Psoas muscle (tissue), 8 donors: ENCODE data around the gene NUP54. TPM values are rescaled to one million over a fixed set of nuclear protein-coding genes. Genes with fewer than 3 reads are reported as not detected.

ENCODE experiments used
- ATAC-seq, 4 donors: fragments of 200-7000 bp; cut with Tn5 transposase; one replicate each; pipeline ENCODE4 v1.9.1; 2020; ENCODE audit warnings: moderate library complexity in 3 of 4, mild to moderate bottlenecking in 2 of 4
- DNase-seq, 2 donors: peaks; one replicate each; pipeline ENCODE4 v3.0.0-alpha.2; 2020
- H3K27ac ChIP-seq: fragments of 200-600 bp; one replicate; pipeline ENCODE4 v1.8.0; 2022
- H3K27me3 ChIP-seq, 3 donors: fragments of 200-600 bp in 1 of 3; one replicate each; pipeline versions ENCODE4 v1.6.1 to v1.8.0; 2013 to 2022; ENCODE audit warnings: low read length in 2 of 3, mild to moderate bottlenecking in 2 of 3, moderate library complexity in 1 of 3; ENCODE audit not compliant: insufficient read depth in 3 of 3
- H3K36me3 ChIP-seq, 2 donors: fragments of 200-600 bp in 1 of 2; one replicate each; pipeline versions ENCODE4 v1.6.1 to v1.8.0; 2013 to 2022; ENCODE audit warnings: low read depth in 1 of 2, mild to moderate bottlenecking in 1 of 2, moderate library complexity in 1 of 2; ENCODE audit not compliant: insufficient read depth in 1 of 2
- H3K4me1 ChIP-seq: fragments of 200-600 bp; one replicate; pipeline ENCODE4 v1.8.0; 2022
- H3K4me3 ChIP-seq: fragments of 200-600 bp; one replicate; pipeline ENCODE4 v1.8.0; 2022; ENCODE audit warnings: mild to moderate bottlenecking
- H3K9me3 ChIP-seq: fragments of 200-600 bp; one replicate; pipeline ENCODE4 v1.8.0; 2022
- WGBS, 3 donors: extraction: QIAGEN DNeasy Blood & Tissue Kit; methylation state at CpG; one replicate each; pipeline versions ENCODE4 v1.1.6 to v1.1.7; 2013; 5-methylcytosine and 5-hydroxymethylcytosine counted together
- intact Hi-C, 2 donors: fragments of 100-400 bp; cut with DNase I; formaldehyde crosslinking; loops; one replicate each; pipeline versions ENCODE4 v1.11.0 to v1.14.2; 2022
- polyA plus RNA-seq, 3 donors: library from polyadenylated mRNA; stranded (reverse); fragments of 200-250 nt; gene quantifications; one replicate each; pipeline ENCODE4 v1.2.3, GENCODE V29; 2013
- total RNA-seq, 4 donors: library from RNA; stranded (reverse); fragmentation: NEBNext Ultra II Directional in 2 of 4; extraction: Animal tissue kit (Norgen Biotek cat#: 25700) in 2 of 4; gene quantifications; one replicate each; pipeline versions ENCODE4 v1.2.1 to v1.2.4, GENCODE V29; 2021 to 2023
- TF ChIP-seq, protein P1 (sequence below): fragments of 200-600 bp; IDR thresholded peaks from one replicate; pipeline ENCODE4 v1.8.0; 2022; ENCODE audit warnings: antibody characterized with exemption
- donor health status: healthy with polysubstance abuse.
- donor health status: DM: no; HTN: no; CAD: no; lungs with moderate emphysema.
- donor health status: Bipolar disorder and iron deficiency.
- donor health status: healthy.
- donor health status: DM: yes; HTN: yes; CAD: no.
- donor health status: DM: no; HTN: no; CAD: no.
- donor health status: DM: no; HTN: no; CAD: no.
- donor health status: DM: yes; HTN: yes; CAD: no.

NUP54 gene
- total and polyA plus RNA-seq, 7 donors: 14.1 to 26.0 (median 19.5) TPM

DNA sequence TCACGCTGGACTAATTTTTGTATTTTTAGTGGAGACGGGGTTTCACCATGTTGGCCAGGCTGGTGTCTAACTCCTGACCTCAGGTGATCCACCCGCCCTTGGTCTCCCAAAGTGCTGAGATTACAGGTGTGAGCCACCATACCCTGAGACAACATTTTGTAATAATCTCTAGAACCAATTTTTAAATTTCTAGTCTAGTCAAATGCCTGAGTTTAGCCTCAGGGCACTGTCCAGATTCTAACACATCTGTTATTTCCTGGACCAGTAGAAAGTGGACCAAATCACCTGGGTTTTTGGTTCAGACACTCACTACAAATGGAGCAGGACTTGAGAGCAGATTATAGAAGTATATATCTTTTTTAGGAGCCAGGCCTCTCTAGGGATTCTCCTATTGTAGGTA lies 52.1 kb downstream of the NUP54 start:
- WGBS, 3 donors: 95 to 98% (median 96%) methylated on average over 3 of the region's 3 CpGs
- H3K4me1 ChIP-seq: peaks cover 35% of the 10 kb centered on the region
- H3K27me3 ChIP-seq: no peaks in the 10 kb centered on the region
- no peak for DNase-seq
- no peak for ATAC-seq
- intact Hi-C loops: no loop called here
- H3K4me3 ChIP-seq: no peak overlapping the region
- H3K27ac ChIP-seq: no peak overlapping the region
- H3K9me3 ChIP-seq: no peaks in the 10 kb centered on the region
- TF ChIP-seq, protein P1, sequence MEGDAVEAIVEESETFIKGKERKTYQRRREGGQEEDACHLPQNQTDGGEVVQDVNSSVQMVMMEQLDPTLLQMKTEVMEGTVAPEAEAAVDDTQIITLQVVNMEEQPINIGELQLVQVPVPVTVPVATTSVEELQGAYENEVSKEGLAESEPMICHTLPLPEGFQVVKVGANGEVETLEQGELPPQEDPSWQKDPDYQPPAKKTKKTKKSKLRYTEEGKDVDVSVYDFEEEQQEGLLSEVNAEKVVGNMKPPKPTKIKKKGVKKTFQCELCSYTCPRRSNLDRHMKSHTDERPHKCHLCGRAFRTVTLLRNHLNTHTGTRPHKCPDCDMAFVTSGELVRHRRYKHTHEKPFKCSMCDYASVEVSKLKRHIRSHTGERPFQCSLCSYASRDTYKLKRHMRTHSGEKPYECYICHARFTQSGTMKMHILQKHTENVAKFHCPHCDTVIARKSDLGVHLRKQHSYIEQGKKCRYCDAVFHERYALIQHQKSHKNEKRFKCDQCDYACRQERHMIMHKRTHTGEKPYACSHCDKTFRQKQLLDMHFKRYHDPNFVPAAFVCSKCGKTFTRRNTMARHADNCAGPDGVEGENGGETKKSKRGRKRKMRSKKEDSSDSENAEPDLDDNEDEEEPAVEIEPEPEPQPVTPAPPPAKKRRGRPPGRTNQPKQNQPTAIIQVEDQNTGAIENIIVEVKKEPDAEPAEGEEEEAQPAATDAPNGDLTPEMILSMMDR: no peak
- H3K36me3 ChIP-seq: peaks cover 0 to 38% of the 10 kb centered on the region in 2 donors

DNA sequence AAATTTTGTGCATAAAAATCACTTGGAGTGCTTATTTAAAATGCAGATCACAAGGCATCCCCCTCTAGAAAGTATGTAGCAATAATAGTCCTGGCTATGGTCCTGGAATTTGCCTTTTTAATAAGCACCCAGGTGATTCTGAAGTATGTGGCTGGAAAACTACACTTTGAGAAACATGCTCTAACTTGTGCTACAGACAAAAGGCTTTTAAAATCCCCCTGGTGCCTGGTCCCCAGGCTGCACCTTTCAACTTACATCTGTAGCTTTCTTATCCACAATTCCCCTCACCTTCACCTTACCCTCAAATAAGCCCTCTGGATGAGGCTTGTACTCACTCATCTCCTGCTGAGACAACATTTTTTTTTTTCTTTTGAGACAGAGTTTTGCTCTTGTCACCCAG lies 52.6 kb downstream of the NUP54 start:
- H3K4me3 ChIP-seq: no peak overlapping the region
- H3K4me1 ChIP-seq: peaks cover 40% of the 10 kb centered on the region
- H3K27ac ChIP-seq: no peak overlapping the region
- H3K36me3 ChIP-seq: peaks cover 0 to 33% of the 10 kb centered on the region in 2 donors
- no peaks in the 10 kb centered on the region for H3K27me3 ChIP-seq
- no peaks in the 10 kb centered on the region for H3K9me3 ChIP-seq
- DNase-seq (no peak), ATAC-seq (no peak)
- TF ChIP-seq, protein P1: no peak
- intact Hi-C loops: no loop called here

DNA sequence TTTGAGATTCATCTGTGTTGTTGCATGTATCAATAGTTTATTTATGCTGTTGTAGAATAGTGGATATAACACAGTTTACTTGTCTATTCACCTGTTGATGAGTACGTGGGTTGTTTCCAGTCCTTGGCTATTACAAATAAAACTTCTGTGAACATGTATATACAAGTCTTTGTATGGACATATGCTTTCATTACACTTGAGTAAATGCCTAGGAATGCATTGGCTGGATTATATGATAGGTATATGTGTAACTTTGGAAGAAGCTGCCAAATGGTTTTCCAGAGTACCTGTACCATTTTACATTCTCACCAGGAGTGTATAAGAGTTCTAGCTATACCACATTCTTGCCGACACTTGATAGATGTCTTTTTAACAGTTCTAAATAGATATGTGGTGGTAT lies 57.1 kb downstream of the NUP54 start:
- Histone ChIP-seq H3K4me3 (peak overlapping the region; percentile 17), H3K4me1 (peaks cover 79% of the 10 kb centered on the region), H3K27ac (peak overlapping the region; percentile 86), H3K27me3 (no peaks in the 10 kb centered on the region), H3K9me3 (no peaks in the 10 kb centered on the region), H3K36me3 (no peaks in the 10 kb centered on the region)
- intact Hi-C loops: no loop called here
- DNase-seq (no peak), ATAC-seq (no peak)
- WGBS, 3 donors: 45 to 71% (median 58%) methylated on average over 2 of the region's 2 CpGs
- TF ChIP-seq, protein P1: no peak

DNA sequence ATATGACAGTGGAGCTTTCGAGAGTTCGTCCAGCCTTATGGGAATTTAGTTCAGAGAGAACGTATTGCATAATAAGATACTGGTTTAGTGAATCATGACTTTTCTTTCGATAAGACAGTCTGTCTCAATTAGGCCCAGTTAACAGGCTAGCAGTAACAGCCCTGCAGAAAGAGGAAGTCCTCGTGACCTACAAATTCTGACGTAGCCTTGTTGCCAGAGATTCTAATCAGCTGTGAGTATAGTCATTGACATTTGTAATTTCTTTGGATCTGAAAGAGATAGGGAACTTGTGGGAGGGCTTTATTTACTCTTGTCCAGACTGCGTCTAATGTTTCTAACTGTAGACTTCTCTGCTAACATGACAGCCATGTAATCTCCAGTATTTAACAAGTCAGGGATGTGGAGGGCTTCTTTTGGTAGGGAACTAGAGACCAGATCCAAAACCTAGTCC lies 57.9 kb downstream of the NUP54 start:
- no peaks in the 10 kb centered on the region for H3K36me3 ChIP-seq
- ATAC-seq: peak; percentile 71 to 85 (median 78)
- H3K27me3 ChIP-seq: no peaks in the 10 kb centered on the region
- intact Hi-C loops: no loop called here
- peaks cover 80% of the 10 kb centered on the region for H3K4me1 ChIP-seq
- DNase-seq: no peak
- H3K9me3 ChIP-seq: no peaks in the 10 kb centered on the region
- peak overlapping the region; percentile 17 for H3K4me3 ChIP-seq
- 19 to 33% (median 25%) methylated on average over 7 of the region's 7 CpGs for WGBS, 3 donors
- H3K27ac ChIP-seq: peak overlapping the region; percentile 86
- TF ChIP-seq, protein P1: no peak

DNA sequence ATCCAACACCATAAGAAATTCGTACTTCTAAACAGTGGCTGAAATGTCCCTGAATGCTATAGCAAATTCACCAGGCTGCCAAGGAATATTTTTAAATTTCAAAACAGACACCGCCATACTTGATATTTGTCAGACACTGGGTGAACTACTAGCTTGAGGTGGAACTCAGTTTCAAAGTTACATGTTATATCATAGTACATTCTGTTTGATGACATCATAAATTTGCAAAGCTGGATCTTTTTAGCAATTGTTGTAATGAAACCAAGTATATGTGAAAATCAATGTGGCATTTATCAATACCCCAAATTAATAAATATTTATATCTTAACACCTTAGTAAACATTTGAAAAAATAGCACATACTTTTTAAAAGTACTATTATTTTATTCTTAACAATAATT lies 59.5 kb downstream of the NUP54 start:
- Histone ChIP-seq H3K4me3 (no peak overlapping the region), H3K36me3 (no peaks in the 10 kb centered on the region), H3K4me1 (peaks cover 75% of the 10 kb centered on the region), H3K27ac (peak overlapping the region; percentile 86), H3K27me3 (no peaks in the 10 kb centered on the region), H3K9me3 (no peaks in the 10 kb centered on the region)
- intact Hi-C loops: loop anchor here in 1 of 2 donors (5.0 kb wide), 1 partner anchor 96 kb away; the partner anchor contains the start of gene SDAD1
- 44 to 78% (median 47%) methylated on average over 2 of the region's 2 CpGs for whole genome bisulfite sequencing, 3 donors
- TF ChIP-seq, protein P1: no peak
- ATAC-seq (no peak), DNase-seq (no peak)
